ELF-1 (cell line): ENCODE measurements around the gene RSRC1.
"Not testable (repeated sequence)": the region's sequence is repeated elsewhere in the genome, so short reads cannot be mapped to it uniquely, and the experiment has no call there.

Experiments
- DNase-seq: peaks from one replicate; pipeline ENCODE4 v3.0.0-alpha.2; 2016; ENCODE audit warnings: low read depth, low spot score

The RSRC1 gene

GRCh38 chr3:158522221-158523136 lies 412.6 kb downstream of the RSRC1 start:
- no peak for DNase-seq

GRCh38 chr3:158528076-158528674 lies 418.3 kb downstream of the RSRC1 start:
- DNase-seq, result no peak

- no peak for DNase-seq
These were observed 421.4 kb downstream of the RSRC1 start for GRCh38 chr3:158531334-158531733.

- no peak for DNase-seq
These were observed 422.3 kb downstream of the RSRC1 start for GRCh38 chr3:158532099-158532734.

GRCh38 chr3:158535918-158536317 lies 426.0 kb downstream of the RSRC1 start:
- DNase-seq, result no peak

GRCh38 chr3:158539414-158540014 lies 429.6 kb downstream of the RSRC1 start:
- peak; percentile 5 for DNase-seq

- DNase-seq, result no peak
These were observed 430.2 kb downstream of the RSRC1 start for GRCh38 chr3:158540066-158540465.

GRCh38 chr3:158548691-158549090 lies 438.8 kb downstream of the RSRC1 start:
- DNase-seq, result no peak

GRCh38 chr3:158549938-158550337 lies 440.0 kb downstream of the RSRC1 start:
- DNase-seq, result not testable (repeated sequence)

GRCh38 chr3:158552124-158552523 lies 442.2 kb downstream of the RSRC1 start:
- DNase-seq, result no peak

GRCh38 chr3:158559504-158559903 lies 449.6 kb downstream of the RSRC1 start:
- no peak for DNase-seq

- DNase-seq, result no peak
These were observed 451.1 kb downstream of the RSRC1 start for GRCh38 chr3:158560979-158561378.

GRCh38 chr3:158562674-158563073 lies 452.8 kb downstream of the RSRC1 start:
- DNase-seq, result no peak

- no peak for DNase-seq
These were observed 453.2 kb downstream of the RSRC1 start for GRCh38 chr3:158563076-158563475.

- no peak for DNase-seq
These were observed 455.2 kb downstream of the RSRC1 start for GRCh38 chr3:158565076-158565475.

- no peak for DNase-seq
These were observed 458.9 kb downstream of the RSRC1 start for GRCh38 chr3:158568784-158569183.

- no peak for DNase-seq
These were observed 459.9 kb downstream of the RSRC1 start for GRCh38 chr3:158569794-158570193.

- peak; percentile 98 for DNase-seq
These were observed 461.3 kb downstream of the RSRC1 start, which contains the start of gene MLF1 for GRCh38 chr3:158570999-158571702. Gene MLF1, plus strand, starts transcription at chr3:158571194. Its CDS starts 107 bp downstream, at chr3:158571301.

GRCh38 chr3:158571969-158572765 lies 462.3 kb downstream of the RSRC1 start:
- DNase-seq, result no peak

GRCh38 chr3:158572766-158573060 lies 462.8 kb downstream of the RSRC1 start:
- no peak for DNase-seq

- peak; percentile 63 for DNase-seq
These were observed 463.8 kb downstream of the RSRC1 start for GRCh38 chr3:158573714-158574113.
